Measurements from ENCODE around the gene PRDM8.

DNA sequence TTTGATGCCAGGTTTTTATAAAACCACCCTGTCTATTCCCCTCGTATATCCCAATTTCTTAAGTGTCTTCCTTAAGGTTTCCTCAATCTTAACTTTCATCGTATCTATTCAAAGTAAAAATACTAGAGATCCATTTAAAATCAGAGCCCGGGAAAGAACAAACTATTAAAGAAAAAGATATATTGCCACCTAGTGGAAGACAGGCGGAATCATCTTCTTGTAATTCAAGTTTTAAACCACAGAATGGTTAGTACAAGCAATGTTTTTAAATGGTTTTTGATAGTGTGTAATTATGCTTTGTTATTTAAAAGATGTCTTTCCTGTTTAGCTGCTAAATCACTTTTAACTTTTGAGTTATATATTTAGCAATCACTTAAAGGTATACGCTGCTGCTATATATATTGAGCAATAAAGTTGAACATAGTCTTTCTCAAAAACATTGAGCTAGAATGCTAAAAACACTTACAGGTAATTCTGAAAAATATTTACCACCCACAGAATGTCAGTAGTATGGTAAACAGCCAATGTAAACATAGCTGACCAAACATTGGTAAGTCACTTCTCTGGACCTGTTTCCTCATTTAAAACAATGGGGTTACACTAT lies 18.2 kb downstream of the PRDM8 start:
- TF ChIP-seq EZH2 (IDR thresholded peaks at IDR 0.05; ENCODE audit: insufficient read depth, poor library complexity, severe bottlenecking), result no peak
- TF ChIP-seq EZH2phosphoT487 (IDR thresholded peaks at IDR 0.05; ENCODE audit: insufficient read depth, low read depth), result no peak

Data from GM23248 (cell line).